ENCODE data around the gene TSPYL1.

GRCh38 chr6:116277124-116277523 lies 2.6 kb downstream of the TSPYL1 start:
- TF ChIP-seq POLR2AphosphoS5 (IDR thresholded peaks at IDR 0.05; ENCODE audit: low read depth): no peak
- no peak for TF ChIP-seq CTCF (conservative IDR thresholded peaks at IDR 0.05; ENCODE audit: low read depth in 2 of 2)
- no peak for TF ChIP-seq EZH2phosphoT487 (IDR thresholded peaks at IDR 0.05; ENCODE audit: unreplicated experiment)
- no peak for TF ChIP-seq CREB1 (CRISPR knock-in tag; IDR thresholded peaks at IDR 0.05; ENCODE audit: low read depth)
- TF ChIP-seq EZH2 (IDR thresholded peaks at IDR 0.05; ENCODE audit: low read depth, unreplicated experiment): no peak
- TF ChIP-seq REST (IDR thresholded peaks at IDR 0.05; ENCODE audit: unreplicated experiment): no peak

Measured in GM23338 (cell line).